Mammary epithelial cell (primary cell): Measurements from ENCODE around the gene CST6.

ENCODE experiments used
- CTCF ChIP-seq, 2 donors: IDR thresholded peaks in 1 of 2; conservative IDR thresholded peaks in 1 of 2; 2 replicates each; pipeline ENCODE4 v1.5.1; 2011 to 2012; ENCODE audit warnings: inconsistent platforms in 2 of 2, low read length in 2 of 2, mild to moderate bottlenecking in 2 of 2, control low read depth in 1 of 2, low read depth in 1 of 2; ENCODE audit not compliant: insufficient read depth in 1 of 2; ENCODE audit errors: extremely low read depth in 1 of 2
- EZH2 ChIP-seq: IDR thresholded peaks from 2 replicates; pipeline ENCODE4 v1.6.1; 2012; ENCODE audit warnings: low read length, inconsistent platforms, borderline replicate concordance

- TF ChIP-seq CTCF (conservative IDR thresholded peaks at IDR 0.05 in 1 of 2, IDR thresholded peaks at IDR 0.05 in 1 of 2; ENCODE audit: extremely low read depth in 1 of 2, insufficient read depth in 1 of 2, low read depth in 1 of 2, low read length in 2 of 2): no peak
- TF ChIP-seq EZH2: no peak
Observed at GRCh38 chr11:65981972-65982823, 29.6 kb upstream of the CST6 start.
